NCI-H2196 treated with DMSO at 0.1 percent for 48 hours (cell line): ENCODE data around the gene WHRN.

Experiments used
- DNase-seq: peaks from one replicate; lab custom pipeline; 2025; ENCODE audit not compliant: unreplicated experiment; lab: John Stamatoyannopoulos, UW

The WHRN gene

DNA sequence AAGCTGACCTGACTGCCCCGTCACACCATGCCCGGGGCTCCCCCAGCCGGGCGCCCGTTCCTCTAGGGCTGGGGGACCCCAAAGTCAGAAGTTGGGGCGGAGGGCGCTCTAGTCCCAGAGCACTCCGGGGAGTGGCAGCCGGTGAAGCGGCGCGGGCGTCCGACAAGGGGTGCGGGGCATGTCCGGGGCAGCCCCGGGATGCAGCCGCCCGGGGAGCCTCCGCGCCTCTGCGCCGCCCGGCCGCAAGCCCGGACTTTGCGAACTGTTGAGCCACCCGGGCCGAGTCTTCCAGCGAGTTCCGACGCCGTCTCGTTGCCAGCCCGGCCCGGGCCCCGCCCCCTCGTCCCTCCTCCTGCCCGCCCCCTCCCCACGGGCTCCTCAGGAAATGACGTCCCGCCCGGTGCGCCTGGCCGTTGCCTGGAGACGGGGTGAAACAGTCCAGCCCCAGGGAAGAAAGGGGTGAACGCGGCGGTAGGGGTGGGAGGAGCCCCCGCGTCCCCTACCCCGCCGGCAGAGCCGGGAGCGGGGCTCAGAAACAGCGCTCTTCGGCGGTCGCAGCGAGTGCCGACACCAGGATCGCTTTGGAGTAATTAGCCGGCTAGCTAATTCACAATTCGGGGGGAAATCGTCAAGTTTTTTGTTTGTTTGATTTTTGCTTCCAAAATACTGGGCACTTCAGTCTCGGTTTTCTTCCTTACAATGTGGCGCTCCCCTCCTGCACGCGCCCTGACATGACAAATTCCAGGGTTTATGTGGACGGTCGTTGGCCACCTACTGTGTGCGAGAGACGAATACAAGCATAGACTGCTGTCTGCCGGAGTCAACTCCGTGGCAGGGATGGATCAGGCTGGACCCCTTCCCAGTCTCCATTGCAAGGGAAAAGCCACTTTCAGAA is at the start of gene WHRN:
Gene WHRN (minus strand): TSS at position 287 of the 895 bp plus-strand sequence. CDS start 672 bp downstream, outside the sequence.
- peak; percentile 91 for DNase-seq

DNA sequence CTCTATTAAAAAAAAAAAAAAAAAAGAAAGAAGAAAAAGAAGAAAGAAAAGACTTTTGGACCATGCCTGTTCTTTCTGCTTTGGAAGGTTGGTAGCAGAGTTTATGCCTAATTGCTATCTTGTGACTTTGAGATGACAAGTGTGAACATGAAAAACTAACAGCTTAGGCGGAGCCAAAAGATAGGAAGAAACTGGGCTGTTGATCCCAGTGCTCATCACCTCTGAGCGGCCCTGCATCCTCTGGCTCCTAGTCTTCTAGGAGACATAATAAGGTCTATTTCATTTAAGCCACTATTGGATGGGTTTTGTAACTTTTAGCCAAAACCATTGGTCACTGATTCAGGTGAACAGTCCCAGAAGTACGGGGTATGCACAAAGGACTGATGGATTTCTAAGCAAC is 47.9 kb upstream of the WHRN start:
- no peak for DNase-seq

DNA sequence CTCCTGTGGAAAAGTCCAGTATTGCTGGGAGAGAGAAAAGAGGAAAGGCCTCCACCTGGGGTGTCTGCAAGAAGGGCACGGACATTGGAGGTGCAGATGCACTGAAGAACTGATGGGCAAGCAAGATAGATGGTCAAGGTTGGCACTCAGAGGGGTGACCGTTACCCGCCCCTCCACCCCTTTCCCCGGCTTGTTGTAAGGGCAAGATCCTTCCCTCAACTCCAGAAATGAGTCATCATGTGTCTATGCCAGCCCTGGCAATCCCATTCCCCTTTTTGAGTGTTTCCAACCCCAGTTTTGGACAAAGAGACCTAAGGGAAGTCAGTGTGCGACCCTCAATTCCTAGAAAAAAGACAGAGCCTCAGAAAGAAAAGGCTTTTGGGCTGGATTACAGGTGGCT is 47.4 kb upstream of the WHRN start:
- DNase-seq = no peak

DNA sequence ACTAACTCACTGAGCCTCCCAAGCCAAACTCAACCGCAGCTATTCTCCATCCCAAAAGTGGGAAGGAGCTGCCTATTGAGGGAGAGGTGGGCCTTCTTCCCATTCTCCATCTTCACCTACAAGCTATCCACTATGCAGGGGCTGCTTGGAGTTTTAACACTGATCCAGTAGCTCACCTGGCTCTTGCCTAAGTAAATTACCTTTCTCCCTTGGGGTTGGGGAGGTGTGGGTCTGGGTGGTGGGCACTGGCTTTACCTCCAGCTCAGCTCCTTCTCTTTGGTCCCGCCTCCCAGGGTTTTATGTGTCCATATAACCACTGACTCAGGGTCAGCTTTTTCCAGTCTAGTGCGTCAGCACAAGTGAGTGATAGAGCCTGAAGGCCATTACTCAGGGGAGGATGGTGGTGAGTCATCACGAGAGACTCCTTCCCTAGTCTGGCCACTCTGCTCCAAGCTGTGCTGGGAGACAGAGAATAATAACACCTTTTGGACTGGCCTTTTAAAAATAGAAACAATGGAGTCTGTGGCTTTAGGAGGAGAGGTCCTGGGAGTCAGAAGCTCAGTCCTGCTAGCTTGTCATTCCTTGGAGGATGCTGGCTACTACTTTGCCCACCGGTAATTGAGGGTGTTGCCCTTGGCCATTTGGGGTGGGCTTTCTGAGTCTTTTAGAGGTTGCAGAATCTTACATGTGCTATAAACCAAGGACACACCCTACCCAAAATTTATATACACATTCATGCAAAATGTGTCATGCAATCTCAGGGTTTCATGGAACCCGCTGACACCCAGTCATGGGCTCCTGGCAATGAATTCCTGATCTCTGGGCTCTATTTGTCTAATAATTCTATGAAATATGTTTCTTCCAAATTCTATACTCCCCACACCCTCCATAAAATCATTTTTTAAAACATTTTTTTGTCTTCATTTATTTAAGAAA is 46.7 kb upstream of the WHRN start:
- DNase-seq = no peak

DNA sequence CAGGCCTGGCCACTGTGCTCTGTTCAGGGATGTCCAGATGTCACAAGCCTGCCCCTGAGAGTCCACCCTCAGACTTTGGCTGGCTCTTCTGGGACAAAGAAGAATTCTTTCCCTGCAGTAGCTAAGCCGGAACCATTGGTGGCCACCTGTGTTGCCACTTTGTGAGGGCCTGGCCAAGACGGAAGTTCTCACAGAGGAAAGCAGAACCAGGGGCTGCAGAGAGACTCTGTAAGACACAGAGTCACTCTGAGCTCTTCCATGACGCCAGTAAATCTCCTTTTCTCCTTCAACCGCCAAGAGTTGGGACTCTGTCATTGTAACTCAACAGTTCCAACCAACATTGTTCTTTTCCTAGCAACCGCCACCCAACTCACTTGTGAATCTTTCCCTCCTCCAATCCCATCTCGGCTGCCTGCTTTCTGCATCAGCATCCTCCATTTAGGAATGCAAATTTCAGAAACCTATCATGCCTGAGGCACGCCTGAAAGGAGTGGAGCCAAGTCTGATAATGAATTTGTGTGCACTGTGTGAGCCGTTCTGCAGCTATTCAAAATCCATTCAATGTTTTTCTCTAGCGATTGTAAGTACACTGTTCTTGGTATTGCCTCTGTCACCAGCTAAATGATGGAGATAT is 44.5 kb upstream of the WHRN start:
- no peak for DNase-seq

DNA sequence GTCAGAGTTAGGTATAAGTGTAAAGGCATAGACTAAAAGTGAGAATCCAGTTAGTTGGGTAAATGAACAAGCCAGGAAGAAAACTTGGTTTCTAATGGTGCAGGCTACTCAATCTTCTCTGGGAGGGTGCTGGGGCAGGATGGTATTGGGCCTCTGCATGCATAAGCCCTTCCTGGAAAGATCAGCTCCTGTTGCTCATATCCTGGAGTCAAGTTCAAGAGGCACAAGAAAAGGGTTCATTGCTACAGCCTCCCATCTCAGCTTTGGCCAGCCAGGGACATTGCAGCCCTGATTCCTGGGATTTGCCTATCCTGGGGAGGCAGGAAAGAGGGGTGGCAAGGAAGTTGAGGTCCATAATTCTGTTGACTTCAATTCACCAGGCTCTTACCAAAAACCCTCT is 41.6 kb upstream of the WHRN start:
- DNase-seq = no peak

DNA sequence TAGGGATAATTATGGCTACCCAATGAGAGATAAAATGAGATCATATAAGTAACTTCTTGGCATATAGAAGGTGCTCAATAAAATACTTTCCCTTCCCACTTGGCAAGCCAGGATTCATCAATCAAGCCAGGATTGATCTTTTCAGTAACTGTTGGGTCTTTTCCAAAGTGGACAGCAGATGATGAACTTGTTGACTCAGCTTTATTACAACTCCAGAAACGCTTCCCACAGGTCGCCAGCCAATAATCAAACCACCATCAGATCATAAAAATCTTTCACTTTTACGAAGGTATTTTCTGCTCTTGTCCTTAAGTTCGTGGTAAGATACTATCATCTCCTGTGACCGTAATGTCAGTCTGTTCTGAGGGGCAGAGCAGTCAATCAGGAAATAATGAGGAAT is 39.8 kb upstream of the WHRN start:
- DNase-seq = no peak

DNA sequence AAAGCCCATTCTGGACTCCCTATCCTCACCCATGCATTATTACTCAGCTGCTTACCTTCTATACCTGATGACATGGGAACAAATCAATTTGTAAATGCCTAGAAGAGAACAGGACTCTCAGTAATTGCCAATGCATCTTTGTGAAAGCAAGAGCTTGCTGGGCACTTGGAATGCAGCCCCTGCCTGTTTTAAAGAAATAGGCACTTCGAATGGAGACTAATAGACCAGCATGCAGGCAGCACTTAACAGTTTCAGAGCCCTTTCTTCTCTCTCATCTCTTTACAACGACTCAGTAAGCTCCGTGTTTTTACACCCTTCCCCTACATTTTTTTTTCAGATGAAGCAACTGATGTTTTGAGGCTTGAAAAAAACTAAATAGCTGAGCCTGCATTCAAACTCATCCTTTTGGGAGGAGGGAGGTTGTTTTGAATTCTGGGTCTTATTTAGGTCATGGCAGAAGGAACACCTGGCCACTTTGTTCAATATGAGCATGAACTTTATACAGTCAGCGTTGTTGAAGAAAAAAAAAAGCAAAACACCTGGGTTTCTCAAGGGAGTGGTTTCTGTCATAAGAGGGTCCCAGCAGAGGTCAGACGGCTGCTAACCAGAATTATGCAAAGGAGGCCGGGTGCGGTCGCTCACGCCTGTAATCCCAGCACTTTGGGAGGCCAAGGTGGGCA is 34.6 kb upstream of the WHRN start:
- no peak for DNase-seq

DNA sequence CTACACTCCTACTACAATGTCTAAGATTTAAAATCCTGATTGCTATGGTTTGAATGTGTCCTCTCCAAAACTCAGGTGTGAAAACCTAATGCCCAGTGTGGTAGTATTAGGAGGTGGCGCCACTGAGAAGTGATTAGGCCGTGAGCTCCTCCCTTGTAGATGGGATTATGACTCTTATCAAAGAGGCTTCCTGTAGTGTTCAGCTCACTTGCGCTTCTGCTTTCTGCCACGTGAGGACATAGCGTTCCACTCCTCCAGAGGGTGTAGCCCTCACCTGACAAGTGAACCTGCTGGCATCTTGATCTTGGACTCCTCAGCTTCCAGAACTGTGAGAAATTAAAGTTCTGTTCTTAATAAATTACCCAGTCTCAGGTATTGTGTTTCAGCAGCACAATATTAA is 33.0 kb upstream of the WHRN start:
- DNase-seq = no peak

DNA sequence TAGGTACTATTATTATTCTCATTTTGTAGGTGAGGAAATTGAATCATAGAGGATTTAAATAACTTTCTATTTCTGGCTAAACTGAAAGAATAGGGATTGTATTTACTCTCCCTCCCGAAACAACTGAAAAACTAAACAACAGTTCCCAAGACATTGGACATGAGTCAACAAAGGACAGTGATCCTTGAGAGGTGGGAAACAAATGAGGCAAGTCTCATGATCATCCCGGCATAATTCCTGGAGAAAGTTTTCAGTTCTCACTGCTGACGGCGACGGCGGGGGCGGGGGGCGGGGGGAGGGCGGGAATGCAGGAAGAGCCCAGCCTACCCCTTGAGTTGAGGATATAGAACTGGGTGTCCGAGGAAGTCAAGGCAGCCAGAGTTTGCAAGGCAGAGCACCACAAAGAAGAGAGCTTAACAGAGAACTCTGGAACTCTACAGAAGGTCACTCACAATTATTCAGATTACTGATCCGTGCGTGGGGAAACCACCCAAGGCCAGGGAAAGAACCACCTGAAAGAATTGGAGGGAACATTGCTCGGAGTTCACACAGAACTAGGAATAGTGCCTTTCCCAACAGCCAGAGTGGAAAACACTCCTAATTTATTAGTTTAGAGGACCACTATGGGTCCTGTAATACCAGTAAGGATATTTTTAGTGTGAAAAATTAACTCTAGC is 27.4 kb upstream of the WHRN start:
- no peak for DNase-seq

DNA sequence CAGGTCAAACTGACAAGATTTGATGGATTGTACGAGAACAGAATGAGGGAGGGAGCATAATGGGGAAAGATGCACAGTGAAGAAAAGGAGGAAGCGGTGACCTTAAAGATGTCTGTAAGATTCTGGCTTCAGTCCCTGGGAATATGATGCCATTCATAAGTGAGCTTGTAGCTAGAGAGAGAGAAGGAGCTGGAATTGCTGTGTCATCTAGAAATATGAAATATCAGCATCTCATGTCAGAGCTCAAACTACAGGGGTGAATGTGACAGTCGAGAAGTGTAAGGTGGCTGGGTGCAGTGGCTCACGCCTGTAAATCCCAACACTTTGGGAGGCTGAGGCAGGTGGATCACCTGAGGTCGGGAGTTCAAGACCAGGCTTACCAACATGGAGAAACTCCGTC is 24.0 kb upstream of the WHRN start:
- DNase-seq = no peak

DNA sequence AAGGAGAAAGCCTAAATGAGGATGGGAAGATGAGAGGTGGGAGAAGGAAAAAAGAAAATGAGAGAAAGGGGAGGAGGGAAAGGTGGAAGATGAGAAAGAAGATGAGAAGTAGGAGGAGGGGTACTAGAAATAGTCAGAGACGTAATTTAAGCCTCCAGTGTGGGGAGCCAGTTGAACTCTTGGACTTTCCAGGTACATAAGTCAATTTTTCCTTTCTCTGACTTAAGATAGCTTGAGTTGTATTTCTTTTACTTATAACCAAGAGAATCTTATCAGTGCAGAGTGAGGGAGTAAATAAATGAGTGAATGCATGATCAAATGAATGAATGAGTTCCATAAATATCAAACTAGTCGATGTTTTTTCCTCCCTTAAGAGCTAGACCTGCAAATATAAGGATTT is 21.5 kb upstream of the WHRN start:
- no peak for DNase-seq

DNA sequence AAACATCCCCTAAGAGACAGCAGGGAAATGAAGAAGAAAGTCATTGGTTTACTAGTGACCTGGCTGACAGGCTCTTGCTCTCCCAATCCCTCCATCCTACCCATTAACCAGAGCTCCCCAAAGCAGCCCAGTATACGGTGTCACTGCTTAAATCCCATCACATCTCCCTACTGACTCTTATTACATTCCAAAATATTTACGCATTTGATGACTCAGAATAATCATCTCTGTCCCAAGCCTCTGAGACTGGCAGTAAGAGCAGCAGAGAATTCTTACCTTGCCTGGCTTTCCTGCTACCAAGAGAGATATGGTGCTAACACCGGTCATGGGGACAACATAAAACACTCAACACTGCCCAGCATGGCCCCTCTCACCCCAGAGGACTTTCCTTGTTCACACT is 20.2 kb upstream of the WHRN start:
- no peak for DNase-seq

DNA sequence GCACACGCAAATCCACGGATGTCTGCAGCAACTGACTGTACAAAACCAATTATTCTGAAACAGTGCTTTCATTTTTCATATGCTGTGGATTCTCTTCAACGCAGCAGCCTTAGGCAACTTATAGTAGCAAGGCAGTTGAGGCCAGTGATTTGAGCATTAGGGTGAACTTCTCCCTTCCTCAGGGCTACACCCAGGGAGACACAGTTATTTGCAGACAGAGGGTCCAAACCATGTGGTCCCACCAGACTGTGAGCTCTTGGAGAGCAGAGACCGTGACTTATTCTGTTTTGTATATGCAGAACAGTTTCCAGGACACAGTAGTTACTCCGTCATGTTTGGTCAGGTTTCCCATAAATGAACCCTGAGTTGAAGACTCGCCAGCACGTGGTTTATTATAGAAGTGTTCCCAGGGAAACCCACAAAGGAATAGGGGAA is 19.0 kb upstream of the WHRN start:
- no peak for DNase-seq

DNA sequence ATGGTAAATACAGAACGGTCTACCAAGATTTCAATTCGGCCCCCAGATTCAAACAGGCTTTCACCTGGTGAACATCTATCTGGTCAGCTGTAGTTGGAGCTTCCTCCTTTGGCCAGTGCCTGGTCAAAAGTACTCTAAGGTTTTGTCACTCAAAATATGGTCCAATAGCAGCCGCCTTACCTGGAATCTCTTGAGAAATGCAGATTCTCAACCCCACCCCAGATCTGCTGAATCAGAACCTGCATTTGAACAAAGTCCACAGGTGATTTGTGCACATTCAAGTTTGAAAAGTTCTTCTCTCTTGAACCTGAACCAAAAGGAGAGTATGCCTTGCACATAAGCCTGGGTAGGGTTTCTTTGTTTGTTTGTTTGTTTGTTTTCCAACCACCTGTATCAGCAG is 17.6 kb upstream of the WHRN start:
- DNase-seq = no peak

DNA sequence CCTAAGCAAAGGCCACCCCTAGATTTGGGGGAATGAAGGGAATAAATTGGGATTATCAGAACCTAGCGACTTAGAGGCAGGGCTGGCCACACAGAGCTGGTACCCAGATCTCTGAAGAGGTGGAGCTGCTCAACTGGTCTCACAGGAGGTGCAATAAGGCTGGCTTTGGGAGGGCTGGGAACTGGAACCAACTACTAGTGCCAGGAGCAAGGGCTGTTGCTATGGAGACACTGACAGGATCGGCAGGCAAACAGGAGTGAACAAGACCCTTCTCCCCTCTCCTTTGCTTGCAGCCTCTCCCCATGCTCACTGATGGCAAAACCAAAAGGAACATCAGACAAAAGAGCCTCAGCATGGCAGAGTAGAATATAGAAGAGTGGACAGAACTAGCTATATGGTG is 17.0 kb upstream of the WHRN start:
- no peak for DNase-seq

DNA sequence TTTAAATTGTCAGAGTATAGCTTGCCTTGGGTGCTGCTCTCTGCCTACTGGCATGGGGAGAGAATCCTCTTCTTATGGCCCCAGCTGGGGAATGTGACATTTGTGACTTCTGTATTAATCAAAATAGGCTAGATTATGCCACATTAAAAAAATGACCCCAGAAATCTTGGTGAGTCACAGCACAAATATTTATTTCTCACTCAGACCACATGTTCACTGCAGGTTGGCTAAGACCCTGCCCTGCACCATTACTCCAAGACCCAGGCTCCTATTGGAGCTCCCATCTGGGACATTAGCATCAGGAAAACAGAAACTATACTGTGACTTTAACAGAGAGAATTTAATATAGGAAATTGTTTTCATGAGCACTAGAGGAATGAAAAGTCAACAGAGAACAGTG is 16.6 kb upstream of the WHRN start:
- DNase-seq = no peak

DNA sequence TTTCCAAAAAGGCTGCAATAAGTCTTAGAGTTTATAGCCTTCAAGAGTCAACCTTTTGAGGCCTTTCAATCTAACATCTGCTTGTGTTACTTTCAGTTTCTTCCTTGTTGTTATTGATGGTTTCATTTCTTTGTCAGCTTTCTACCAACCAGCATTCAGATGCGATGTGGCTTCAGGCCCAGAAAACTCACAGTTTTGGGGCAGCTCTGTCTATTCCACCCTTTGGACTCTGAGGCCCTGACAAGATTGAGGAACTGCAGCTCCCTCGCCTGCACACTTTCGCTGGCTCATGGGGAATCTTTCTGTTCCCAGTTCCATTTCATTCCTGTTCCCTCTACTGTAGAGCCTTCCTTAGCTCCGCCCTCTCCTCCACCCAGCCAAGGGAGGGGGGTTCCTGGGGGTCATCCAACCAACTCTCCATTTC is 13.3 kb upstream of the WHRN start:
- DNase-seq = no peak

DNA sequence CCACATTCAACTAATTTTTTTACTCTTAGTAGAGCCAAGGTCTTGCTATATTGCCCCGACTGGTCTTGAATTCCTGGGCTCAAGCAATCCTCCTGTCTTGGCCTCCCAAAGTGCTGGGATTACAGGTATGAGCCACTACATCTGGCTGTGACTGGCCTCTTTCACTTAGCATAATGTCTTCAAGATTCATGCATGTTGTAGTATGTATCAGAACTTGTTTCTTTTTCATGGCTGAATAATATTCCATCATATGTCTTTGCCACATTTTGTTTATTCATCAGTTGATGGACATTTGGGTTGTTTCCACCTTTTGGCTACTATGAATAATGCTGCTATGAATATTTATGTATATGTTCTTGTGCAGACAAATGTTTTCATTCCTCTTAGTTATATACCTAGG is 12.8 kb upstream of the WHRN start:
- DNase-seq = no peak

DNA sequence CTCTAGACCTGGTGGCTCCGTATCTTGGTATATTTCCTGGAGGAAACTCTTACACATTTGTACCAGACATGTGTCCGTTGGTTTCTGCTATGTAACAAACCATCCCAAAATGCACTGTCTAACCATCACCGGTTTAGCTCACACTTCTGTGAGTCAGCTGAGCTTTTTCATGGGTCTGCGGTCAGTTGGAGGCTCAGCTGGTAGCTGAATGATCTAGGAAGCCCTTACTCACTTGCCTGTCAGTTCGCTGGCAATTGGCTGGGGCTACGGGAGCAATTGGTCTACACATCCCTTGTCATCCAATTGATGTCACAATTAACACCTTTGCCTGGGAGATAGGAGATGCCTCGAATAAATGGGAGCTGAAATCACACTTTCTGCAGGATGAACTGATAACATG is 11.6 kb upstream of the WHRN start:
- no peak for DNase-seq
